Measurements from ENCODE around the gene SLC44A1. TPM values are rescaled to one million over a fixed set of nuclear protein-coding genes. Genes with fewer than 3 reads are reported as not detected.

Gene SLC44A1
- total and polyA plus RNA-seq, 2 of the 13 experiments (the other 11 are each of a cell fraction or from before 2014, with no cell fraction given), result 21.4 to 40.8 TPM

DNA sequence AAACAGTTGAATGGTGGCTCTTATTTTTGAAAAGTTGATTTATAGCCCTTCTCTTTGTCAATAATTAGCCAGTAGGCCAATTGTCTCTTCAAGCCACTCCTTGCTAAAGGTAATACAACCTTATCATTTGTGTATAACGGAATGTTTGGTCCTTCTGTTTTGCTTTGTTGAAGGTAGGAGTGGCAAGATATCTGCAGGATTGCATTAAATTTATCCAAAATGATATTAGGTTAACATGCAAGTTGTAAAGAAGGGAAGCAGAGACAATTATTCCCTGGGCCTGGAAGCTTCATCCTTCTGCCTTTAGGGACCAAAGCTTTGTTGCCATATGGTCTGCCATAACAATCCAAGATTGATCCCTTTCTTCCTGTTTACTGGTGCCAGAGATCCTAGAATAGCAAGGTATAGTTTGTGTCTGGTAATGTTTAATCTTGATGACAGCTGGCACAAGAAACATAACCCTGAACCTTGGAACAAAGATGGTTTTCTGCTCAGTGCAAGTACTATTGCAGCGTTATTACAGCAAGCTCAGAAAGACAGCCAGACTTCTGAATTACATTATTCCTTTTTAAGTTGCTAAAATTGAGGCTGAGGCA is 187.9 kb downstream of the SLC44A1 start (continued):
- TF ChIP-seq, protein P1, sequence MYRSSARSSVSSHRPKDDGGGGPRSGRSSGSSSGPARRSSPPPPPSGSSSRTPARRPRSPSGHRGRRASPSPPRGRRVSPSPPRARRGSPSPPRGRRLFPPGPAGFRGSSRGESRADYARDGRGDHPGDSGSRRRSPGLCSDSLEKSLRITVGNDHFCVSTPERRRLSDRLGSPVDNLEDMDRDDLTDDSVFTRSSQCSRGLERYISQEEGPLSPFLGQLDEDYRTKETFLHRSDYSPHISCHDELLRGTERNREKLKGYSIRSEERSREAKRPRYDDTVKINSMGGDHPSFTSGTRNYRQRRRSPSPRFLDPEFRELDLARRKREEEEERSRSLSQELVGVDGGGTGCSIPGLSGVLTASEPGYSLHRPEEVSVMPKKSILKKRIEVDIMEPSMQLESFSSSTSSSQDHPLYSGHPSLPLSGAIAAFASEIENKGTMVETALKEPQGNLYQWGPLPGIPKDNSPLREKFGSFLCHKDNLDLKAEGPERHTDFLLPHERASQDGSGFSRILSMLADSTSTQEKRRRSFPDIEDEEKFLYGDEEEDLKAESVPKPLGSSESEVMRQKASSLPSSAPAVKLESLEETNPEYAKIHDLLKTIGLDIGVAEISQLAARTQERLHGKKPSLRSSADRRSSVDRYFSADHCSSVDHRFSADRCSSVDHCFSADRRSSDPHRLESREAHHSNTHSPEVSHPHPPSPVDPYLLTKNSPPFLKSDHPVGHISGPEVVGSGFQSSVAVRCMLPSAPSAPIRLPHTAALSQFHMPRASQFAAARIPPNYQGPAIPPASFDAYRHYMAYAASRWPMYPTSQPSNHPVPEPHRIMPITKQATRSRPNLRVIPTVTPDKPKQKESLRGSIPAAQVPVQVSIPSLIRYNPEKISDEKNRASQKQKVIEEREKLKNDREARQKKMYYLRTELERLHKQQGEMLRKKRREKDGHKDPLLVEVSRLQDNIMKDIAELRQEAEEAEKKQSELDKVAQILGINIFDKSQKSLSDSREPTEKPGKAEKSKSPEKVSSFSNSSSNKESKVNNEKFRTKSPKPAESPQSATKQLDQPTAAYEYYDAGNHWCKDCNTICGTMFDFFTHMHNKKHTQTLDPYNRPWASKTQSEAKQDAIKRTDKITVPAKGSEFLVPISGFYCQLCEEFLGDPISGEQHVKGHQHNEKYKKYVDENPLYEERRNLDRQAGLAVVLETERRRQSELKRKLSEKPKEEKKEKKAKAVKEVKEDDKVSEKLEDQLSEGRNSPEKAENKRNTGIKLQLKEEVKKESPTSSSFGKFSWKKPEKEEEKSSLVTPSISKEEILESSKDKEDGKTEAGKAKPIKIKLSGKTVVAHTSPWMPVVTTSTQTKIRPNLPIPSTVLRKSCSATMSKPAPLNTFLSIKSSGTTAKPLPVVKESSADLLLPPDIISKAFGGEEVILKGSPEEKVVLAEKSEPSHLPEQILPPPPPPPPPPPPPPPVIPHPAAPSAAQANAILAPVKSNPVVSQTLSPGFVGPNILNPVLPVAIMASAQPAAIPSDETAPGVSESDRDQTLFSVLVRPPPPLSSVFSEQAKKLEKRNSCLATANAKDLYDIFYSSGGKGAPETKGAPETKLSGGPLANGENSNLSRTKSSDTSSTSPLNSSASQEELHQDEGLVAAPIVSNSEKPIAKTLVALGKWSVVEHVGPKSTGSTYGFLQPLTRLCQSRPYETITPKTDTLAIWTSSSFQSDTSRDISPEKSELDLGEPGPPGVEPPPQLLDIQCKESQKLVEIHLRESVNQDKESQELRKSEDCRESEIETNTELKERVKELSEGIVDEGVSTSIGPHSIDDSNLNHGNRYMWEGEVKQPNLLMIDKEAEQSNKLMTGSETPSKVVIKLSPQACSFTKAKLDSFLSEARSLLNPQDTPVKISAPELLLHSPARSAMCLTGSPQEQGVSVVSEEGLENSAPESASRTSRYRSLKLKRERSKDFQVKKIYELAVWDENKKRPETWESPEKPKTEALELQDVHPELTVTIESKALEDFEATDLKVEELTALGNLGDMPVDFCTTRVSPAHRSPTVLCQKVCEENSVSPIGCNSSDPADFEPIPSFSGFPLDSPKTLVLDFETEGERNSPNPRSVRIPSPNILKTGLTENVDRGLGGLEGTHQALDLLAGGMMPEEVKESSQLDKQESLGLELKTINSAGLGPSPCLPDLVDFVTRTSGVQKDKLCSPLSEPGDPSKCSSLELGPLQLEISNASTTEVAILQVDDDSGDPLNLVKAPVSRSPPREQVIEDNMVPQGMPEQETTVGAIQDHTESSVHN (CRISPR knock-in tag; IDR thresholded peaks at IDR 0.05), result no peak
- TF ChIP-seq ZNF788 (CRISPR knock-in tag; IDR thresholded peaks at IDR 0.05; ENCODE audit: borderline replicate concordance) (no peak), ZNF598 (CRISPR knock-in tag; IDR thresholded peaks at IDR 0.05; ENCODE audit: borderline replicate concordance) (no peak), TCF7L2 (IDR thresholded peaks at IDR 0.05; ENCODE audit: low read depth, low read length) (no peak), SRSF1 (optimal IDR thresholded peaks at IDR 0.05; ENCODE audit: low read depth, low read length) (no peak), ZFP36 (IDR thresholded peaks at IDR 0.05; ENCODE audit: borderline replicate concordance, low read depth, low read length, partially characterized antibody) (no peak), CREM (IDR thresholded peaks at IDR 0.05) (peak; percentile 63), CREM (CRISPR knock-in tag; IDR thresholded peaks at IDR 0.05) (no peak), TBL1XR1 (IDR thresholded peaks at IDR 0.05; ENCODE audit: borderline replicate concordance, low read length, partially characterized antibody) (no peak), CHD2 (IDR thresholded peaks at IDR 0.05; ENCODE audit: low read depth, low read length) (no peak), FOXO1 (CRISPR knock-in tag; IDR thresholded peaks at IDR 0.05) (peak; percentile 97), EHMT2 (IDR thresholded peaks at IDR 0.05; ENCODE audit: borderline replicate concordance, low read depth, low read length) (no peak)
- TF ChIP-seq, protein P2, sequence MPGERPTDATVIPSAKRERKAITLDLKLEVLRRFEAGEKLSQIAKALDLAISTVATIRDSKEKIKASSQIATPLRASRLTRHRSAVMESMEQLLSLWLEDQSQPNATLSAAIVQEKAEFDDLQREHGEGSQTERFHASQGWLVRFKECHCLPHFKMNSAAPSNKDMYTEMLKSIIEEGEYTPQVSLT (CRISPR knock-in tag; IDR thresholded peaks at IDR 0.05; ENCODE audit: borderline replicate concordance, low read depth), result no peak
- TF ChIP-seq, protein P3, sequence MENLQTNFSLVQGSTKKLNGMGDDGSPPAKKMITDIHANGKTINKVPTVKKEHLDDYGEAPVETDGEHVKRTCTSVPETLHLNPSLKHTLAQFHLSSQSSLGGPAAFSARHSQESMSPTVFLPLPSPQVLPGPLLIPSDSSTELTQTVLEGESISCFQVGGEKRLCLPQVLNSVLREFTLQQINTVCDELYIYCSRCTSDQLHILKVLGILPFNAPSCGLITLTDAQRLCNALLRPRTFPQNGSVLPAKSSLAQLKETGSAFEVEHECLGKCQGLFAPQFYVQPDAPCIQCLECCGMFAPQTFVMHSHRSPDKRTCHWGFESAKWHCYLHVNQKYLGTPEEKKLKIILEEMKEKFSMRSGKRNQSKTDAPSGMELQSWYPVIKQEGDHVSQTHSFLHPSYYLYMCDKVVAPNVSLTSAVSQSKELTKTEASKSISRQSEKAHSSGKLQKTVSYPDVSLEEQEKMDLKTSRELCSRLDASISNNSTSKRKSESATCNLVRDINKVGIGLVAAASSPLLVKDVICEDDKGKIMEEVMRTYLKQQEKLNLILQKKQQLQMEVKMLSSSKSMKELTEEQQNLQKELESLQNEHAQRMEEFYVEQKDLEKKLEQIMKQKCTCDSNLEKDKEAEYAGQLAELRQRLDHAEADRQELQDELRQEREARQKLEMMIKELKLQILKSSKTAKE (CRISPR knock-in tag; IDR thresholded peaks at IDR 0.05; ENCODE audit: borderline replicate concordance), result no peak
- TF ChIP-seq, protein P4, sequence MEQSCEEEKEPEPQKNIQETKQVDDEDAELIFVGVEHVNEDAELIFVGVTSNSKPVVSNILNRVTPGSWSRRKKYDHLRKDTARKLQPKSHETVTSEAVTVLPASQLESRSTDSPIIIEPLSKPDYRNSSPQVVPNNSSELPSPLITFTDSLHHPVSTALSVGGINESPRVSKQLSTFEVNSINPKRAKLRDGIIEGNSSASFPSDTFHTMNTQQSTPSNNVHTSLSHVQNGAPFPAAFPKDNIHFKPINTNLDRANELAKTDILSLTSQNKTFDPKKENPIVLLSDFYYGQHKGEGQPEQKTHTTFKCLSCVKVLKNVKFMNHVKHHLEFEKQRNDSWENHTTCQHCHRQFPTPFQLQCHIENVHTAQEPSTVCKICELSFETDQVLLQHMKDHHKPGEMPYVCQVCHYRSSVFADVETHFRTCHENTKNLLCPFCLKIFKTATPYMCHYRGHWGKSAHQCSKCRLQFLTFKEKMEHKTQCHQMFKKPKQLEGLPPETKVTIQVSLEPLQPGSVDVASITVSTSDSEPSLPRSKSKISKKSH (CRISPR knock-in tag; IDR thresholded peaks at IDR 0.05; ENCODE audit: borderline replicate concordance), result no peak
